GM12801 (cell line): ENCODE measurements around the gene ACAP1.

ENCODE experiments used
- TF ChIP-seq, protein P1 (sequence below): IDR thresholded peaks from one replicate; pipeline ENCODE4 v1.5.1; 2011; ENCODE audit warnings: control low read depth; ENCODE audit not compliant: insufficient read length; ENCODE audit errors: extremely low read depth

Gene ACAP1, protein sequence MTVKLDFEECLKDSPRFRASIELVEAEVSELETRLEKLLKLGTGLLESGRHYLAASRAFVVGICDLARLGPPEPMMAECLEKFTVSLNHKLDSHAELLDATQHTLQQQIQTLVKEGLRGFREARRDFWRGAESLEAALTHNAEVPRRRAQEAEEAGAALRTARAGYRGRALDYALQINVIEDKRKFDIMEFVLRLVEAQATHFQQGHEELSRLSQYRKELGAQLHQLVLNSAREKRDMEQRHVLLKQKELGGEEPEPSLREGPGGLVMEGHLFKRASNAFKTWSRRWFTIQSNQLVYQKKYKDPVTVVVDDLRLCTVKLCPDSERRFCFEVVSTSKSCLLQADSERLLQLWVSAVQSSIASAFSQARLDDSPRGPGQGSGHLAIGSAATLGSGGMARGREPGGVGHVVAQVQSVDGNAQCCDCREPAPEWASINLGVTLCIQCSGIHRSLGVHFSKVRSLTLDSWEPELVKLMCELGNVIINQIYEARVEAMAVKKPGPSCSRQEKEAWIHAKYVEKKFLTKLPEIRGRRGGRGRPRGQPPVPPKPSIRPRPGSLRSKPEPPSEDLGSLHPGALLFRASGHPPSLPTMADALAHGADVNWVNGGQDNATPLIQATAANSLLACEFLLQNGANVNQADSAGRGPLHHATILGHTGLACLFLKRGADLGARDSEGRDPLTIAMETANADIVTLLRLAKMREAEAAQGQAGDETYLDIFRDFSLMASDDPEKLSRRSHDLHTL

DNA sequence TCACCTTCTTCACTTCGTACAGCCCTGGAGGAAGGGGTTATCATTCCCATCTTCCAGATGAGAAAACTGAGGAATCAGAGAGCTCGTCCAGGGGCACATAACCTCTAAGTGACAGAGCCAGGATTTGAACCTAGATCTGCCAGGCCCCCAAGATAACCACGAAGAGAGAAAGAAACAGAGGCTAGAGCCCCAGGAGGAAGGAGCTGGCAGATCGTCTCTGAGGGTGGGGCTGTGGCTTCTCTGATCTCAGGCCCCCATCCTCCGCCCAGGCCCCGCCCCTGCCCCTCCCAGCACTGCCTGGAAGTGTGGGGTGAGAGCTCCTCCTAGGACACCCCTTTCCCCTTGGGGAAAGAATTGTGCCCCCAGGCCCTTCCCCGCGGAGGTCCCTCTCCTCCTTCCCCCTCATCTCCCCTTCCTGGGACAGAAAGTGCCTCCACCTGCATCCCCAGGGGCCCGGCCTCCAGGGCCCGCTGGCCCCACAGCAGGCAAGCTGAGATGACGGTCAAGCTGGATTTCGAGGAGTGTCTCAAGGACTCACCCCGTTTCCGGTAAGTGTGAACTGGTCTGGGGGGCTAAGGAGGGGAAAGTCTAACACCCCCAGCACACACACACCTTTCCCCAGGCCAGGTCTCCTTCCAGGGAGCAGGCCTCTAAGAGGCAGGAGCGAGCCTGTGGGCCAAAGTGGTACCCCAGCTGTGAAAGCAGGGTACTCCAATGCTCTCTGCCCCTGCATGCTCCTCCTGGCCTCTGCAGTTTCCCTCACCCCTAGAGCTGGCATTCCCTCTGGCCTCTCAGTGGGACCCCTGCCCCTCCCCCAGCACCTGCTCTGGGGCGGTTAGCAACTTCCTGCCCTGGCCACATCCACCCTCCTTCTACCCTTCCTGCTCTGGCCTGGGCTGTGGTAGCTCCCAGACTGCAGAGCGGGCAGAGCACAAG lies at the start of gene ACAP1:
ACAP1 (plus strand) TSS at position 290 of the 936 bp plus-strand sequence; CDS start at position 496, 206 bp downstream.
- TF ChIP-seq, protein P1, sequence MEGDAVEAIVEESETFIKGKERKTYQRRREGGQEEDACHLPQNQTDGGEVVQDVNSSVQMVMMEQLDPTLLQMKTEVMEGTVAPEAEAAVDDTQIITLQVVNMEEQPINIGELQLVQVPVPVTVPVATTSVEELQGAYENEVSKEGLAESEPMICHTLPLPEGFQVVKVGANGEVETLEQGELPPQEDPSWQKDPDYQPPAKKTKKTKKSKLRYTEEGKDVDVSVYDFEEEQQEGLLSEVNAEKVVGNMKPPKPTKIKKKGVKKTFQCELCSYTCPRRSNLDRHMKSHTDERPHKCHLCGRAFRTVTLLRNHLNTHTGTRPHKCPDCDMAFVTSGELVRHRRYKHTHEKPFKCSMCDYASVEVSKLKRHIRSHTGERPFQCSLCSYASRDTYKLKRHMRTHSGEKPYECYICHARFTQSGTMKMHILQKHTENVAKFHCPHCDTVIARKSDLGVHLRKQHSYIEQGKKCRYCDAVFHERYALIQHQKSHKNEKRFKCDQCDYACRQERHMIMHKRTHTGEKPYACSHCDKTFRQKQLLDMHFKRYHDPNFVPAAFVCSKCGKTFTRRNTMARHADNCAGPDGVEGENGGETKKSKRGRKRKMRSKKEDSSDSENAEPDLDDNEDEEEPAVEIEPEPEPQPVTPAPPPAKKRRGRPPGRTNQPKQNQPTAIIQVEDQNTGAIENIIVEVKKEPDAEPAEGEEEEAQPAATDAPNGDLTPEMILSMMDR: no peak

DNA sequence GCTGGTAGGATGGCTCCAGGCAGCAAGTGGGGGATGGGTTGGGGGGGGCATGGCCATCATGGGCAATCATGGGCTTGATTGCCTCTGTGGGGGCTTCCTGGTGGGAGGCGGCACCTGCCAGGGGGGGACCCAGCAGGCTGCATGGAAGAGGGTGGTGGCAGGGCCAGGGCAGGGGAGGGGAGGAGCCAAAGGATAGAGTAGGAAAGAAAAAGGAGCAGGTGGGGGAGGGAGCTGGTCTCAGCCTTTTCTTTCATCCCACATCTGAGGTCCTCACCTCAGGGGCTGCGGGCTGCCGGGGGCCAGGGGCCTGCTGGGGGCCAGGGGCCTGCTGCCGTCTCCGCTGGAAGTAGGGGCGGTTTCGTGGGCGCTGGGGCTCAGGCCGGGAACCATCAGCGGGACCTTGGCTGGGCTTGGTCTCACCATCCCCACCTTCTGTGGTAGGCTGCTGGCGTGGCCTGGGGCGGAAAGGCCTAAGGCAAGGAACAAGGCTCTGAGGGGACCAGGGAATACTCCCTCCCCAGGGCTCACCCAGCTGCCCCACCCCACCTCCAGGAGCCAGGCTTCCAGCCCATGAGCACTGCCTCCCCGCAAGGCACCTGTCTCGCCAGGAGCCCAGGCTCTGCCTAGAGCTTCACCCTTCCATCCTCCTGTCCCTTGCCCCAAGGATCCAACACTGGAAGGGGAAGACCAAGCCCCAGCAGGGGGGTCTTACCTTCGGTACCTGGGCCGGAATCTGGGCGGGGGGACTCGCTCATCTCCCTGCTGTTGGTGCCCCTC lies 46.9 kb upstream of the ACAP1 start:
- TF ChIP-seq, protein P1: no peak

DNA sequence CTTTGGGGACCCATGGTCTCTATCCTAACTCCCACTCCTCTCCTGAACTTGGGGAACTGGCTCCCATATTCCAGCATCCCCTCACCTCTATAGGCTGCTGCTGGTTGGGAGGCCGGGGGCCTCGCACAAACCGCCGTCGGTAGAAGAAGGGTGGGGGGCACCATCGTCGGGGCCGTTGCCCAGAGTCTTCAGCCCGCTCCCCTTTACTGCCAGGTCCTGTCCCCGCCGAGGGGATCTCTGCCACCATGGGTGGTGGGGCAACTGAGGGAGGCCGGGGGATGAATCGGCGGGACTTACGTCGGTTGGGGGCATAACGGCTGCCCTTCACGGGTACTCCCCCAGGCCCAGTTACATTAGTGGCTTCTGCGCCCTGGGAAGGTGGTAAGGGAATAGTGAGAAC lies 46.2 kb upstream of the ACAP1 start:
- TF ChIP-seq, protein P1: no peak

DNA sequence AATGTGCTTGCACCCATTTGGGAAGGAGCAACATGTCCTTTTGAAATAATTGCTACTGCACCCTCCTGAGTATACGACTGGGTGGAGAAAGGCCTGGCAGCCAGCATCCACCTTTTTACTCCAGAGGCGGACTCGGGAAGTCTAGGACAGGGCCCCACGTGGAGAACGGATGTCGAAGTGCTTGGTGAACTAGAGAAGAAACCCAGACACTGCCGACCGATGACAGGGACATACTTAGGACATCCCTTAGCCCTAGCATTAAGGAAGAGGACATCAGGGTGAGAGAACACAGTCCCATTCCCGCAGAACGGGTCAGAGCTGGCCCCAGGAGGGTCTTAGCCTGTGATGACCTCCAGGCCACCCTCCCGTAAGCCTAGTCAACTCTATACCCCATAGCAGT lies 45.6 kb upstream of the ACAP1 start:
- TF ChIP-seq, protein P1: no peak

DNA sequence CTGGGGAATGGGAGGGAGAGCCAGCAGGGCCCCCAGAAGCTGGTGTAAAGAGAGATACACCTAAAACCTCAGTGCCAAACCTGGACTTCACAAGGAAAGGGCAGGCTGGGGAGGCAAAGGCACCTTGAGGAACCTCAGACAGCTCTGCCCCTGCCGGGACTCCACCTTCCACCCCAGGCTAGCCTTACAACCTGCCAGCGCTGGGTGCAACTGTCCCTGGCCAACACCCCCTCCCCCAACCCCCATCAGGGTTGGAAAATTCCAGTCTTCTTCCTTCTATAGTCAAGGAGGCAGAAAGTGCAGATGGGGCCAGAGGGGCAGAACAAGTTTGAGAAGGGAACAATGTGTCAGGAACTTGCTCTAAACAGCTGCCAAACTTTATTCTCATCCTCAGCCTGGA lies 44.1 kb upstream of the ACAP1 start:
- TF ChIP-seq, protein P1: no peak

DNA sequence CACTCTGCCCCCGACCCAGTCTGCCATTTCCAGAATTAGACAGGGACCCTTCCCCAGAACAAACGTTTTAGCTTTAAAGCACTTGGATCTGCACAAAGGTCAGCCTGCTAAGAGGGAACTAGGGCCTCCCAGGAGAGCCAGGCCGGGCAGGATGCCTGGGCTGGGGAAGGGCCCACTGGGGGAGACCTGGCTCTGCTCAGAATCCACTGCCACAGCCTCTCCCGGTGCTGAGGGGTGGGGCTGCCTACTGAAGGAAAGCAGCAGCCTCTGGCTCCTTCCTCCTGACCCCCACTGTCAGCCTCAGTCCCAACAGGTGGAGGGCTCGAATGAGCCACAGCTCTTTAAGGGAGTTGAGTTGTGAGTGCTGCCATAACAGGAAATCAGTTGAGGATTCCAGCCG lies 43.6 kb upstream of the ACAP1 start:
- TF ChIP-seq, protein P1: no peak
